Activated T-cell treated with anti-CD3 and anti-CD28 coated beads, Interleukin-2, amount 50 U/mL, for 48 hours (primary cell): ENCODE results near the gene LRRFIP1.
A peak's percentile ranks its signal among the peaks of the same experiment; 100 is the strongest.

Experiments
- DNase-seq, 2 experiments: peaks; one replicate each; pipeline ENCODE4 v3.0.0-alpha.2; 2020

Gene LRRFIP1

DNA sequence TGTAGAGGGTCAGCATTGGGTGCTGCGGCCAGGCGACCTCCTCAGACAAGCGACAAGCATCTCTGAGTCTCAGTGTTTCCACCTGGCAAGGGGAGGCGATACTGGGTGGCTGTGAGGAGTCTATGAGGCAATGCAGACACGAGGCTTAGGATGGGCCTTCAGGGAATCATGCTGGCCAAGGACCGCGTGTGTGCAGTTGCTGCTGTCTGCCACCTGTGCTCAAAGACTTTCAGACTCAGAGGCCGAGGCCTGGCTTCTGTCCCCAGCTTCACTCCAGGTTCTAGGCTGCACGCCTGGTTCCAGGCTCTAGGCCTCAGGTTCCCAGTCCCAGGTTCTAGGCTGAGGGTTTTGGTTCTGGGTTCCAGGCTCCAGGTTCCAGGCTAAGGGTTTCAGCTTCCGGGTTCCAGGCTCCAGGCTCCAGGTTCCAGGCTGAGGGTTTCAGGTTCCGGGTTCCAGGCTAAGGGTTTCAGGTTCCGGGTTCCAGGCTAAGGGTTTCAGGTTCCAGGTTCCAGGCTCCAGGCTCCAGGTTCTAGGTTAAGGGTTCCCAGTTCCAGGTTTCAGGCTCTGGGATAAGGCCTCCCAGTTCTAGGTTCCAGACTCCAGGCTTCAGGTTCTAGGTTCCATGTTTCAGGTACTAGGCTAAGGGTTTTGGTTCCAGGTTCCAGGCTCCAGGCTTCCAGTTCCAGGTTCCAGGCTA, 14.8 kb downstream of the LRRFIP1 start:
- DNase-seq = no peak

DNA sequence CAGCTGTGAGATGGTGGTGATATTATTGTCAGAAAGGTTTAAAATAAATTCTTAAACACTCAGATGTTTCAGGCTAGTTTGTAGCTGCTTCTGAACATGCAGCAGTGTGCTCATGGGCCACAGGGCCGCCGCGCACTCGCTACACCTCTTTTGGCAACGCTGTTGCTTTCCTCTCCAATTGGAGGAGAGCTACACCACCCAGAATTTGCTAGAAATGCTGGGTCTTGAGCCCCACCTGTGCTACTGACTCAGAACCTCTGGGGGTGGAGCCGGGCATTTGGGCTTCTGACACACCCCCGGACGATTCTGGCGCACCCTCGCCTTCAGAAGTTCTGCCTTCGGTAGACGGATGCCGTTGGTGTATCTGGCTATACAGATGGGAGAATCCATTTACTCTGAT, 15.7 kb downstream of the LRRFIP1 start:
- DNase-seq = no peak

DNA sequence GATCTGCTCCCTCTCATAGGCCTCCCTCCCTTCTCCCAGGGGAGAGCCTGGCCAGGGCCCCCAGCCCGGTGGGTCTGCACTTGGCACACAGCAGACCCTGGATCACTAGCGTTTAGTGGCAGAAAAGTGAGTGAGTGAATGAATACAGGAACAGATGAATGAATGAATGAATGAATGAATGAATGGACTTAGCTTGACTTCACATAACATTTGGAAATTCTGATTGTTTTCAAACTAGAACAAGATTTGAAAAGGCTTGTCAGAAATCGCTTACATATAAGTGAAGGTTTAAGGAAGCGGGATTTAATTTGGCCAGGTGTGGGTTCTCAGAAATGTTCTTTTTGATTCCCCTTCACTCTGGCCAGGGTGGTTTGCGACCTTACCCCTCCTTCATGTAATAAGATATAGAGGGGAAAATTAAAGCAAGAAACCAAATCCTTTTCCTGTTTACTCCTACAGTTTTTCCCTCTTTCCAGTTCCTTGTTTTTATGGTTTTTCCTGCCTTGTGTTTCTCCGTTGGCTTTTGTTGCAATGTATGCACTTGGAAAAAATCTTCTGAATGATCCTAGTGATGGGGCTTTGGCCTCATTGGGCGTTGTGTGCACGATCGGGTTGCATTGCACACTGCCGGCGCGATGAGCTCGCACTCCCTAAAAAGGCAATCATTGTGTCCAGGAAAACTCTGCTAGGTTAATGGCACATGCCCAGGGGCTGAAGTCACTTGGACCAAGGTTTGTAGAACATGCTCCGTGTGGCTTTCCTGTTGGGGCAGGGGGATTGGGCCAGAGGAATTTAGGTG, 16.4 kb downstream of the LRRFIP1 start:
- DNase-seq = no peak

DNA sequence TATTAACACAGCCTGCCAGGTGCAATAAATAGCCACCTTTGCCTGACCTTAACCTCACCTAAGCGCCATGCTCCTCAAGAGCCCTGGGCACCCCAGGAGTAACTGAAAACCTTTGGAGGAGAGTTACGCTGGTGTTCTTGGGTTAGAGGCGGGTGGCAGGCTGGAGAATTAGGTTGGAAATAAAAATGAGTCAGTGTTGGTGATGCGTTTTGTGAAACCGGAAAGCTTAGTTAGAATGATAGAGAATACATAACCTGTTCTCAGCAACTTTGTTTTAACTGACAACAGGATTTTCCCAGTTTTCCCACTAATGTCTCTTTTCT, 17.0 kb downstream of the LRRFIP1 start:
- DNase-seq = no peak

DNA sequence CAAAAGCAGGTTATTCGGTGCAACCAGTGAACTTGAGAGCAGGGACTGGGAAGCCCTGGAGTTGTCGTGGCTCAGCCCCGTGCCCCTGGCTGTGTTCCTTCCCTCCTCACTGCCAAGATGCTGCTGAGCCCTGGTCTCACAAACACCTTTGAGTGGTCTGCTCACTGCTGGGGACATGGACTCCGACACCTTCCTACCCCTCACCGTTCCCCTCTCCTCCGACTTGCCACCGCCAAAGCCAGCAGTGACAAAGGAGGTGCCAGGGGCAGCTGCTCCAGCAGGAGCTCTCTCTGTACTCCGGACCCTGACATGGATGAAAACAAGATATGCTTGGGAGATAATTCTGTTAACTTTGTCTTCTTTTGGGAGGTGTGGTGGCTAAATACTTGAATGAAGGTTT, 17.9 kb downstream of the LRRFIP1 start:
- no peak for DNase-seq

DNA sequence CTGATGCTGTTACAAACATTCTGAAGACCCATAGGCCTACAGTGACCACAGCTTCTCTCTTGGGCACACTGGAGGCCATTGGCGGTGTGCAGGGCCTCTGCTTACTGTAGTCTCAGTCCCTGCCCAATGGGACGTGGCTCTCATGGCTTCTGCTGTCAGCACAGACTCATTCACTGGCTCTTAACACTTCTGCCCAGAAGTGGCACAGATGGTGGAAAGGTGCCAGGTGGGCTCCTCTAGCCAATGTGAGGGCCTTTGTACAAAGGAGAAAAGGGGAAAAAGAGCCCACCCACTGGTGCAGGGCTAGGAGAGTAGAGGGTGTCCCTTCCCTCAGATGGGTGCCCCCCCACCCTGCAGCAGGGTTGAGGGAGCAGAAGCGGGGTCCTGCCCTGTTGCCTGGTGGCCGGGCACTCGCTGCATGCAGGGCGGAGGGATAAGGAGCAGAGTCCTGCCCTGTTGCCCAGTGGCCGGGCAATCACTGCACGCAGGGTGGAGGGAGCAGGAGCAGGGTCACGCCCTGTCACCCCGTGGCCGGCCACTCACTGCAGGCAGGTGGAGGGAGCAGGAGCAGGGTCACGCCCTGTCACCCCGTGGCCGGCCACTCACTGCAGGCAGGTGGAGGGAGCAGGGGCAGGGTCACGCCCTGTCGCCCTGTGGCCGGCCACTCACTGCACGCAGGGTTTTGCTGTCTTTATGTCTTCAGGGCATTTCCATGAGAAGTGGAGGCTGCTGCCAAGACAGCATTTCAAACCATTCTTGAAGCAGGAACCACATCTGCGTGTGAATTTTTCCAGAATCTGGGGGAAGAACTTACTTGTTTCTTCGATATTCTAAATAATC, 20.0 kb downstream of the LRRFIP1 start:
- DNase-seq = no peak

DNA sequence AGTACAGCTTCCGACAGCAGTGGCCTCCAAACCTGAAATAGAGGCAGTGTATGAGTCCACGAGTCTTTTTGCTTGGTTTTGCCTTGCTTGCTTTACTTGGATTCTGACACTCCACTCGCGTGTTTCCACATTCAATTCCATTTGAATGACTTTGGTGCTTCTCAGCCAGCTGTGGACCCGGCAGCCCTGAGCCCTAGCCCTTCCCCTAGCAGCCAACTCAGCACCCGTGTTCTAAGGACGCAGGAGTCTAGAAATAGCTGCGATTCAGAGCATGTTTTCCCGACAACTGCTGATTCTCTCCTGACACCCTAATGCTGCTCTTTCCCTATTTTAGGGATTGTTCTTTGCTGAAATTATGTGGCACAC, 20.6 kb downstream of the LRRFIP1 start:
- no peak for DNase-seq

DNA sequence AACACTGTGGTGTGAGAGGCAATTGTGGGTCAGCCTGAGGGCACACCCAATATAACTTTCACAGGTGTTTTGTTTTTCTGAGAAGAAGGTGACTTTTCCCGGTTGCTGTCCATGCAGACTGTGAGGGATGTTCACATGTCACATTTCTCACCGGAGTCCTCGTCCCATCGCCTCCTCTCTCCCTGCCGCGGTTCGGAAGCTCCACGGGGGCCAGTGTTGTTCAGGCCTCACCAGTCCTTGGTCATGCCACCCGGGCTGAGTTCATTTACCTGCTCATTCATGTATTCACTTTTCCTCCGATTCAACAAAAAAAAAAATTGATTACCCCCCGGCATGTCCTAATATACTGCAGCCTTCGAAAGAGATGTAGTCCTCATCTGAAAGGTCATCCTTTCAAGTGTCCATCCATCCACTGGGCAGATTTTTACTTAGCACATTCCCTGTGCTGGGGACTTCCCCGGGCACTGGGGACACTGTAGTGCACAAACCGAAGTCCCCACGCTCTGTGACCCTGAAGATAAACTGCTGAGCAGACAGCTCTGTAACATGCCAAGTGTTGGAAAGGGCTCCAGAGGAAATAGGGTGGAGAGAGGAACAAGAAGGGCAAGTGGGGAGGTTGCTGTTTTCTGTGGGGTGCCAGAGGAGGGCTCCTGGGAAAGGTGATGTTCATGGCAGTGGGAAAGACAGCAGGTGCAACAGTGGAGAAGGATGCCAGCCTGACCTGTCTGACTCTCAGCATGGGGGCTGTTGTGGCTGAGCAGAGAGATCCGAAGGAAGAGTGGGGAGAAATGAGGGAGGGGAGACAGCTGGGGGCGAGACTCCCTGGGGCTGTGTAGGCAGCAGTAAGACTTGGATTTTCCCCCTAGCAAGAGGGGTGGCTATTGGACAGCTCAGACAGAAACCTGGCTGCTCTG, 22.4 kb downstream of the LRRFIP1 start:
- DNase-seq = no peak

DNA sequence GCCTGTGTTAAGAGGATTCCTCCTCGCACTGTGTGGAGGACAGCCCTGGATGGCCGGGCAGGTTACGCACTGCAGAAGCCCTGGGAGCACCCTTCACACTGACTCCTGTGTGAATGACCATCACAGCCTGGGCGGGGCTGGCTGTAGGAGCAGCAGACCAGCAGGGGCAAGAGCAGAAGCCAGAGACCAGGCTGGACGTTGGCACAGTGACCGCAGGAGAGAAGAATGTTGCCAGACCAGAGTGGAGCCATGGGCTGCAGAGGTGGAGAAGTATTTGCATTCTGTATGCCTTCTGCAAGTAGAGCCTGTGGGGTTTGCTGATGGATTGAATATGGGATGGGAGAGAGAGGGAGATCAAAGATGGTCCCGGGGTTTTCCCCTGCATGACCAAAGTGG, 23.1 kb downstream of the LRRFIP1 start:
- no peak for DNase-seq

DNA sequence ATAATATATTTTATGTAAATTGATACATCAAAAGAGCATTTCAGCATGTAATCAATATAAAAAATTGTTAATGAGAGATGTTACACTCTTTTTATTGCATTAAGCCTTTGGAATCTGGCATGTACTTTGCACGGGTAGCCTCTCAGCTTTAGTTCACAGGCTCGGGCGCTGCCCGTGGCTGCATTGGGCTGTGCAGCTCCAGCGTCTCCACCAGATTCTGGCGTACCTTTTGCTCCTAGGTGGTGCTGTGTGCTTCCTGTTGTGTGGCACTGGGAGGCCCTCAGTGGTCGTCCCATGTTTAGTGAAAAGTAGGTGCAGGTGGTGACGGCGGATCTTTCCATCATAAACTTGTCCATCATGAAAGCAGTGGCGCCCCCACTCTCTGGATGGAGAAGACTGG, 24.4 kb downstream of the LRRFIP1 start:
- no peak for DNase-seq

DNA sequence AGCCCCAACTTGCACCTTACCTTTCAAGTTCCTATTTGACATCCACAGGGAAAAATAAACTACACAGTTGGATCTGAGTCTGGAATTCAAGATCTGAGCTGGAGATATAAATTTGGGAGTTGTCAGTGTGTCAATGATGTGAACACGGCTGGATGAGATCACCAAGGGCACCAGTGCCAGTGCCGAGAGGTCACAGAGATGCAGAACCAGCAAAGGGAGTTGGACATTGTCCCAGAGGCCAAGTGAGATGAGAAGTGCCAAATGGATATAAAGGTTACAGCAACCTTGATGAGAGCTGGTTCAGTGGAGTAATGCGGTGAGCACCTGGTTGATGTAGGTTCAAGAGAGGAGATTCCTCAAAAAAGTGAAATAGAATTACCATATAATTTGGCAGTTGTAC, 24.8 kb downstream of the LRRFIP1 start:
- no peak for DNase-seq

DNA sequence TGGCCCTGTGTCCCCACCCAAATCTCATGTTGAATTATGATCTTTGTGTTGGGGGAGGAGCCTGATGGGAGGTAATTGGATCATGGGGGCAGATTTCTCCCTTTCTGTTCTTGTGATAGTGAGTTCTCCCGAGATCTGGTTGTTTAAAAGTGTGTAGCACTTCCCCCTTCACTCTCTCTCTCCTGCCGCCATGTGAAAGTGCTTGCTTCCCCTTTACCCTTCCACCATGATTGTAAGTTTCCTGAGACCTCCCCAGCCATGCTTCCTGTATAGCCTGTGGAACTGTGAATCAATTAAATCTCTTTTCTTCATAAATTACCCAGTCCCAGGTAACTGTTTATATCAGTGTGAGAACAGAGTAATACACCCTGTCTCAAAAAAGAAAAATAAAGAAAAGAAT, 25.5 kb downstream of the LRRFIP1 start:
- DNase-seq = no peak

DNA sequence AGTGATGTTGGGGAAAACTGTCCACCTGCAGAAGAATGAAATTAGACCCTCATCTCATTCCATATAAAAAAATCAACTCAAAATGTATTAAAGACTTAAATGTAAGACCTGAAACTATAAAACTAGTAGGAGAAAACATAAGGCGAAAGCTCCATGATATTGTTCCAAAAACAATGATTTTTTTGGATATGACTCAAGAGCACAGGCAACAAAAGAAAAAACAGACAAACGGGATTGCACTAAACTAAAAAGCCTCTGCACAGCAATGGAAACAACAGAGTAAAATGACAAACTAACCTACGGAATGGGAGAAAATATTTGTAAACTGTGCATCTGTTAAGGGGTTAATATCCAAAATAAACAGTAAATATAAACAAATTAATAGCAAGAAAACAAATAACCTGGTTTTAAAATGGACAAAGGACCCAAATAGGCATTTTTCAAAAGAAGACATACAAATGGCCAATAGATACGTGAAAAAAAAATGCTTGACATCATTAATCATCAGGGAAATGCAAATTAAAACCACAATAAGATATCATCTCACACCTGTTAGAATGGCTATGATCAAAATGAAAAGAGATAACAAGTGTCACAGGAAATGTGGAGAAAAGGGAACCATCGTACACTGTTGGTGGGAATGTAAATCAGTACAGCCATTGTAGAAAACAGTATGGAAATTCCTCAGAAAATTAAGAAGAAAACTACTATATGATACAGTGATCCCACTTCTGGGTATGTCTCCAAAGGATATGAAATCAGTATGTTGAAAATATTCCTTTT, 26.6 kb downstream of the LRRFIP1 start:
- DNase-seq = no peak

DNA sequence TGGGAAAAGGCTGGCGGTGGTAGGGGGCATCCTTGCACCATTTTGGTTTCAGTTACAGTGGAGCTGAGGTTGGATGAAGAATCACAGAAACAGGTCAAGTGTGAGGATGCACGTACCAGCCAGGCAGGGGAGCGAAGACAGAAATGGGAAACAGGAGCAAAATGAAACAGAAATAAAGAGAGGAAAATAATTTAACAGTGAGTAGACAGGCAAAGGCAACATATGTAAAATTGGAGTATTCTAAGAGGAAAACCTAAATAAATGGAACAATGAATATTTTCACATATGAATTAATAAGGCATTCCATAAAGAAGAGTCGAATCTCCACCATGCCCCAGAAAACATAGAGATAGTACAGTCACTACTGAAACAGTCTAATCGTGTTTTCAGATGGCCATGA, 29.7 kb downstream of the LRRFIP1 start:
- DNase-seq = no peak

DNA sequence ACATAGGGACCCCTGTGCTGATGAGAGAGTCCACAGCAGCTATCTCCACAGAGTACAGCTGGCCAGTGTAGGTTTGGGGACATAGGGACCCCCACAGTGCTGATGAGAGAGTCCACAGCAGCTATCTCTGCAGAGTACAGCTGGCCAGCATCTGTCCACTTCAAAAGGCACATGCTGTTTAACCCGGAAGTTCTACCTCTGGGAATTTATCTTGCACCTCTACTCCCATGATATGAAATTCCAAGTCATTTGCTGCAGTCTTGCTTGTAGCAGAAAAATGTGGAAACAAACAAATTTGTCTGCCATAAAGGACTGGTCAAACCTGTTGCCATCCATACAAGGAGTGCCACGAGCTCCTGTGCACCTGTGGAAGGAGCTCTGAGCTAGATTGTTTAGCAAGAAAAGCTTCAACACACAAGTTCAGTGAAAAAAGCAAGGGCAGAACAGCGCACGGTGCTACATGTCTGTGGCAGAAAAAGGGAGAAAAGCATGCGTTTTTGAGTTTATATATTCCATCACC, 33.1 kb downstream of the LRRFIP1 start:
- DNase-seq = no peak

DNA sequence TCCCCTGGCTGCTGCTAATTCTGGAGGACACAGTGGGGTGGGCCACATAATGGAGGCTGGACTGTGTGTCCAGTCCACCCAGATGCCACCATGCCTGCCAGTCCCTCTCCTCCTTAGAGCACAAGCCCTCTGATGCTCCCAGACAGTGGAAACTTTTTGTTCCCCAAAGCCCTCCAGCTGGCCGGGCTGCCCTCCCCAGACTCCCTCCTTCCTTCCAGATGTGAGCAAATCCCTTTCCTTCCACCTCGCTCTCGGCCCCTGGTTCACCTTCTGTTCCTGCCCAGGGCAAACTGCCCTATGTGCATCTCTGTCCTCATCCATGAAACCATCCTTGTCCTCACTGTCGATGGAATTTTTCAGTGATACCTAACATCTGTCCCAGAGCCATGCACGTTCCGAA, 33.9 kb downstream of the LRRFIP1 start:
- DNase-seq = no peak

DNA sequence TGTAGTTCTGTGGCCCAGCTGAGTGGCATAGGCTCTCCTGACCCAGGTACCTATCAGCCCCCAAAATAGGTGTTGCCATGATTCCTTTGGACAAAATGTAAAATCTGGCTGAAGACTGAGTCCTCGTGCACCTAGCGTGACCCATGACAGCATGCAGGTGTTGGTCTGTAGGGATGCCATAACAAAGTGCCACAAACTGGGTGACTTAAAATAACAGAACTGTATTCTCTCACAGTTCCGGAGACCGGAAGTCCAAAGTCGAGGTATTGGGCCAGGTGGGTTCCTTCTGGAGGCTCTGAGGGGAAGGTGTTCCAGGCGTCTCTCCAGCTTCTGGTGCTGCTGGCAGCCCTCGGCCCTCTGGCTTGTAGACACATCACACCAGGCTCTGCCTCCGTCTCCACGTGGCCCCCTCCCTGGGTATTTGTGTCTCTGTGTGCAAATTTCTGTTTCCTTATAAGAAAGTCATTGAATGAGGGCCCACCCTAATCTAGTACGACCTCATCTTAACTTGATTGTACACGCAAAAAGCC, 34.5 kb downstream of the LRRFIP1 start:
- no peak for DNase-seq

DNA sequence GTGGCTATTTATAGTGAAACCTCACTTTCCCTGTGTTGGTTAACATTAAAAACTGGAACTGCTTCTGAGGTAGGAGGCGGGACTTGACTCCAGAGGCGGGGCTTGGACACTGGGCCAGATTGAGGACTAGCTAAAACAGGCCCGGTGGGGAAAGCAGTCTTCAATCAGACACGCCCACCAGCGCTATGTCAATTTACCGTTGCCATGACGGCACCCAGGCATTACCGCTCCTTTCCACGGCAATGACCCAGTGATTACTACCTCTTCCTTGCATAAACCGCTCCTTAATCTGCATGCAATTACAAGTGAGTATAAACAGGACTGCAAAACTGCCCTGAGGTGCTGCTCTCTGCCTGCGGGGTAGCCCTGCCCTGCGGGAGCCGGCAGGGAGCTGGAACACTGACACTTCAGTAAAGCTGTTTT, 35.3 kb downstream of the LRRFIP1 start:
- DNase-seq = peak; percentile 63 to 75

DNA sequence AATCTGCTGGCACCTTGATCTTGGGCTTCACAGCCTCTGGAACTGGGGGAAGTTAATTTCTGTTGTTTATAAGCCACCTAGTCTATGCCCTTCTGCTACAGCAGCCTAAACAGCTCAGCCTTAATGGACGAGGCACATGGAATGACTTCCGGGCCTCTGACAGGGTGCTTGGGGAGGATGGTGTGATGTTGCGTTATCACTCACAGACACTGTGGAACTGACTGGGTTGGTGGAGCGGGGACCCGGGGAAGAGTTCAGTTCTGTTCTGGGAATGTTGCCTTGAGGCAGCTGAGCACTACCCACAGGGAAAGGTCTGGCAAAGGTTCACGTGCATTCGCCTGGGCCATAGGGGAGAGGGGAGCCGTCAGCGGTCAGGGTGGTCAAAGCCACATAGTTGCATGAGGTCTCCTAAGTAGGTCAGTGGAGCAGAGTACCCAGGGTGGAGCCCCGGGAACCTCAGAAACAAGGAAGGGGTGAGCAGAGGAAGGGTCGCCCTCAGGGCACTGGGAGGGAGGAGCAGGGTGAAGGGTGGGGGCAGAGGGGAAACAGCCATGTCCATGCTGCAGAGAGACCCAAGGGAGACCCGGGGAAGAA, 36.2 kb downstream of the LRRFIP1 start:
- no peak for DNase-seq

DNA sequence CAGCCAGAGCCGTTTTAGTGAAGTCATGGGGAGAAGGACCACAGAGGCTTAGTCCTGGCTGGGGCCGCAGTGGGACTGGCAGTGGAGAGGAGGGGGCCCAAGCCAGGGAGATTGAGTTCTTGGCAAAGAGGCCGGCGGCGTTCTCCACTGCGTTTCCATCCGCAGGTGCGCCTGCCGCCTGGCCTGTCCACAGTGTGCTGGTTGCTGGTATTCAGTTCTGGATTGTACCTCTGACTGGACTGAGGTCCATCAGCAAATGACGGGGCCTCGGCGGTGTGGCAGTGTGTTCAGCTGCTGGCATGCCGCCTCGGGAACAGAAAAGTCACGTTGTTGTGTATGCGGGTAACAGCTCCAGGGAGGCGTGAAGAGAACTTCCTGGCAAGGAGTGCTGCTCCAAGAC, 36.8 kb downstream of the LRRFIP1 start:
- no peak for DNase-seq

DNA sequence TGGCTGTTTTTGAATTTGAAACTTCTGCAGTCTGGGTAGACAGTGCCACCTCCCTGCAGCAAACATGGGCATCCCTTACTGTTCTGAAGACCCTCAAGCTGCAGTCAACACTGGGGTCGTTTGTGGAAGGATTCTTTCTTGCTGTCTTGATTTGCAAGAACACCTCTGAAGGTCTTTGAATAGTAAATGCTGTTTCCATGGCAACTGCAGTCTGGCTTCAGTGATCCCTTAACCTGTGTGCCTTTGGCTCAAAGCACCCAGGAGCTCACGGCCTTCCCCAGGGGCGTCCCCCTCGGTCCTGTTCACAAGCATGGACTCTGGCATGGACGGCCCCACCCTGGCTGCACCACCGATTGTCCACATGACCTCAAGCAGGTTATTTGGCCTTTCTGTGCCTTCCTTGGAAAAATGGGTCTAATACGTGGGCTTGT, 38.3 kb downstream of the LRRFIP1 start:
- DNase-seq = no peak
